OCI-LY1 (cell line): Measurements from ENCODE around the gene SNX14.
A peak's percentile ranks its signal among the peaks of the same experiment; 100 is the strongest.
"Not testable (repeated sequence)": the region's sequence is repeated elsewhere in the genome, so short reads cannot be mapped to it uniquely, and the experiment has no call there.

Source experiments
- H2AFZ ChIP-seq: fragments of 200-600 bp; sonication (generic), shearing (Covaris generic); 2 replicates; pipeline ENCODE4 v1.6.0; 2014; ENCODE audit warnings: antibody characterized with exemption, mild to moderate bottlenecking, low read length
- H3F3A ChIP-seq: fragments of 200-600 bp; sonication (generic), shearing (Covaris generic); 2 replicates; pipeline ENCODE4 v1.6.0; 2014; ENCODE audit warnings: mild to moderate bottlenecking, antibody characterized with exemption, low read length, moderate library complexity; ENCODE audit not compliant: insufficient read depth
- H3K27ac ChIP-seq: fragments of 200-600 bp; sonication (generic); 2 replicates; pipeline ENCODE4 v1.5.1; 2014; ENCODE audit warnings: low read length, mixed run types, mild to moderate bottlenecking, low read depth; ENCODE audit not compliant: poor library complexity, severe bottlenecking
- H3K27me3 ChIP-seq: fragments of 200-600 bp; sonication (generic); 2 replicates; pipeline ENCODE4 v1.6.0; 2014; ENCODE audit warnings: antibody characterized with exemption, mild to moderate bottlenecking, low read length, moderate library complexity; ENCODE audit not compliant: insufficient read depth
- H3K36me3 ChIP-seq: fragments of 200-600 bp; sonication (generic); 2 replicates; pipeline ENCODE4 v1.6.1; 2014; ENCODE audit warnings: mild to moderate bottlenecking, antibody characterized with exemption, low read length, moderate library complexity, mixed read lengths; ENCODE audit not compliant: insufficient read depth
- H3K4me1 ChIP-seq: fragments of 200-600 bp; sonication (generic); 2 replicates; pipeline ENCODE4 v1.5.1; 2014; ENCODE audit warnings: mild to moderate bottlenecking, low read length, moderate library complexity; ENCODE audit not compliant: insufficient read depth, severe bottlenecking
- H3K4me2 ChIP-seq: fragments of 200-600 bp; sonication (generic), shearing (Covaris generic); 2 replicates; pipeline ENCODE4 v1.6.1; 2014; ENCODE audit warnings: low read length
- H3K4me3 ChIP-seq: fragments of 200-600 bp; sonication (generic); 2 replicates; pipeline ENCODE4 v1.5.1; 2014; ENCODE audit warnings: low read length, low read depth, mild to moderate bottlenecking, mixed read lengths; ENCODE audit not compliant: poor library complexity, severe bottlenecking
- H3K79me2 ChIP-seq: fragments of 200-600 bp; shearing (Covaris generic); 2 replicates; pipeline ENCODE4 v1.6.1; 2016; ENCODE audit warnings: mixed run types, low read length, mixed read lengths; ENCODE audit not compliant: insufficient read depth
- H3K9ac ChIP-seq: fragments of 200-600 bp; sonication (generic), shearing (Covaris generic); 2 replicates; pipeline ENCODE4 v1.6.1; 2014; ENCODE audit warnings: mild to moderate bottlenecking, low read length, mixed read lengths
- H3K9me2 ChIP-seq: fragments of 200-600 bp; sonication (generic), shearing (Covaris generic); 2 replicates; pipeline ENCODE4 v1.6.1; 2014; ENCODE audit warnings: low read depth, mild to moderate bottlenecking, low read length, mixed read lengths
- H3K9me3 ChIP-seq: fragments of 200-600 bp; shearing (Covaris generic); 2 replicates; pipeline ENCODE4 v1.6.1; 2014; ENCODE audit warnings: low read length, mixed read lengths
- H4K20me1 ChIP-seq: fragments of 200-600 bp; sonication (generic), shearing (Covaris generic); 2 replicates; pipeline ENCODE4 v1.6.0; 2016; ENCODE audit warnings: mild to moderate bottlenecking, low read length; ENCODE audit not compliant: insufficient read depth
- CTCF ChIP-seq: fragments of 200-600 bp; sonication (generic), shearing (Covaris generic); IDR thresholded peaks from 2 replicates; pipeline ENCODE4 v1.5.1; 2017; ENCODE audit warnings: mild to moderate bottlenecking, antibody characterized with exemption, low read length, moderate library complexity, mixed read lengths
- EZH2 ChIP-seq: fragments of 200-600 bp; sonication (generic), shearing (Covaris generic); IDR thresholded peaks from 2 replicates; pipeline ENCODE4 v1.8.0; 2017; ENCODE audit warnings: borderline replicate concordance, mixed run types, mild to moderate bottlenecking, antibody characterized with exemption, low read length, moderate library complexity, mixed read lengths

The SNX14 gene

GRCh38 chr6:85544776-85545175 lies 48.9 kb downstream of the SNX14 start:
- H4K20me1 ChIP-seq, result no peaks in the 10 kb centered on the region
- H3K4me3 ChIP-seq, result no peak overlapping the region
- no peaks in the 10 kb centered on the region for H3F3A ChIP-seq
- no peaks in the 10 kb centered on the region for H3K4me1 ChIP-seq
- H3K79me2 ChIP-seq, result no peaks in the 10 kb centered on the region
- H2AFZ ChIP-seq, result no peak overlapping the region
- TF ChIP-seq EZH2, result no peak
- TF ChIP-seq CTCF, result no peak
- no peaks in the 10 kb centered on the region for H3K27me3 ChIP-seq
- H3K4me2 ChIP-seq, result no peak overlapping the region
- no peak overlapping the region for H3K27ac ChIP-seq
- peaks cover 38% of the 10 kb centered on the region for H3K36me3 ChIP-seq
- H3K9me2 ChIP-seq, result no peaks in the 10 kb centered on the region
- no peak overlapping the region for H3K9ac ChIP-seq
- no peaks in the 10 kb centered on the region for H3K9me3 ChIP-seq

GRCh38 chr6:85537055-85537494 lies 56.6 kb downstream of the SNX14 start:
- Histone ChIP-seq H3K4me1 (no peaks in the 10 kb centered on the region), H3K9ac (no peak overlapping the region), H3F3A (no peaks in the 10 kb centered on the region), H3K4me2 (no peak overlapping the region), H4K20me1 (no peaks in the 10 kb centered on the region), H3K36me3 (peaks cover 18% of the 10 kb centered on the region), H3K9me3 (no peaks in the 10 kb centered on the region), H3K27ac (no peak overlapping the region), H3K4me3 (no peak overlapping the region), H3K79me2 (no peaks in the 10 kb centered on the region), H3K9me2 (no peaks in the 10 kb centered on the region), H2AFZ (no peak overlapping the region), H3K27me3 (no peaks in the 10 kb centered on the region)
- TF ChIP-seq EZH2 (no peak), CTCF (peak; percentile 56)

GRCh38 chr6:85524281-85524680 lies 69.4 kb downstream of the SNX14 start:
- peaks cover 57% of the 10 kb centered on the region for H3K36me3 ChIP-seq

GRCh38 chr6:85516168-85516567 lies 77.5 kb downstream of the SNX14 start:
- no peak overlapping the region for H3K4me2 ChIP-seq

More at GRCh38 chr6:85524281-85524680, 69.4 kb downstream of the SNX14 start:
- H3K9me2 ChIP-seq, H3K9ac ChIP-seq, H3K4me1 ChIP-seq, H3K9me3 ChIP-seq, H3K27me3 ChIP-seq, H3K79me2 ChIP-seq, H3F3A ChIP-seq, H3K4me3 ChIP-seq, H4K20me1 ChIP-seq, H2AFZ ChIP-seq, H3K27ac ChIP-seq, H3K4me2 ChIP-seq: not testable (repeated sequence)

More at GRCh38 chr6:85516168-85516567, 77.5 kb downstream of the SNX14 start:
- no peaks in the 10 kb centered on the region; the same call in 1 of the 2 replicates for H3F3A ChIP-seq
- peaks cover 52% of the 10 kb centered on the region for H3K36me3 ChIP-seq
- H3K4me3 ChIP-seq, result no peak overlapping the region
- H3K79me2 ChIP-seq, result no peaks in the 10 kb centered on the region
- TF ChIP-seq EZH2, result no peak
- no peak for TF ChIP-seq CTCF
- no peaks in the 10 kb centered on the region for H4K20me1 ChIP-seq
- no peak overlapping the region for H3K9ac ChIP-seq
- no peak overlapping the region for H3K27ac ChIP-seq
- no peaks in the 10 kb centered on the region for H3K27me3 ChIP-seq
- no peak overlapping the region for H2AFZ ChIP-seq
- no peaks in the 10 kb centered on the region for H3K4me1 ChIP-seq
- no peaks in the 10 kb centered on the region for H3K9me2 ChIP-seq
- no peaks in the 10 kb centered on the region for H3K9me3 ChIP-seq
